Measurements from ENCODE around the gene RABGAP1L. TPM values are rescaled to one million over a fixed set of nuclear protein-coding genes. Genes with fewer than 3 reads are reported as not detected.
A peak's percentile ranks its signal among the peaks of the same experiment; 100 is the strongest.
"Not testable (repeated sequence)": the region's sequence is repeated elsewhere in the genome, so short reads cannot be mapped to it uniquely, and the experiment has no call there.

Gene RABGAP1L
- total and polyA plus RNA-seq, 12 donors: 13.0 to 167 (median 109) TPM

DNA sequence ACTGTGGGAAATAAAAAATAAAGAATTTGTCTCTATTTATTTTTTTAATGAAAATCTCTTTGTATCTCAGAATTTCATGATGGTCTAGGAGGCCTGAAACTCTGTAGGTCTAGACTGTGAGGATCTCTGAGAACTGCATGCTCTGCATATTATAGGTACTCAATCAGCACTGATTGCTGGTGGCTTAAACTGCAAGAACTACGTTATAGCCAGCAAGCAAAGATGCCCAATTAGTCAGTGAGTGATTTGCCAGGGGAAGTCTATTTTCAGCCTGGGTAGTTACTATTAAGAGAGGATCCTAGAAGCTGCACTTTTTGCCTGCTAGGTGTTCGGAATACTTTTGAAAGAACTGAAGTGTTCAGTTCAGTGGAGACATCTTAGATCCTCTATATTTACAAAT lies 375.9 kb downstream of the RABGAP1L start:
- intact Hi-C loops (cut with DNase I): no loop called here
- H3K9me3 ChIP-seq: peaks cover 0 to 44% (median 18%) of the 10 kb centered on the region in 11 donors
- 39 to 60% methylated on average over 2 of the region's 2 CpGs for WGBS, 2 donors
- no peak overlapping the region for H3K4me3 ChIP-seq
- H3K36me3 ChIP-seq: no peaks in the 10 kb centered on the region
- TF ChIP-seq, protein P1, sequence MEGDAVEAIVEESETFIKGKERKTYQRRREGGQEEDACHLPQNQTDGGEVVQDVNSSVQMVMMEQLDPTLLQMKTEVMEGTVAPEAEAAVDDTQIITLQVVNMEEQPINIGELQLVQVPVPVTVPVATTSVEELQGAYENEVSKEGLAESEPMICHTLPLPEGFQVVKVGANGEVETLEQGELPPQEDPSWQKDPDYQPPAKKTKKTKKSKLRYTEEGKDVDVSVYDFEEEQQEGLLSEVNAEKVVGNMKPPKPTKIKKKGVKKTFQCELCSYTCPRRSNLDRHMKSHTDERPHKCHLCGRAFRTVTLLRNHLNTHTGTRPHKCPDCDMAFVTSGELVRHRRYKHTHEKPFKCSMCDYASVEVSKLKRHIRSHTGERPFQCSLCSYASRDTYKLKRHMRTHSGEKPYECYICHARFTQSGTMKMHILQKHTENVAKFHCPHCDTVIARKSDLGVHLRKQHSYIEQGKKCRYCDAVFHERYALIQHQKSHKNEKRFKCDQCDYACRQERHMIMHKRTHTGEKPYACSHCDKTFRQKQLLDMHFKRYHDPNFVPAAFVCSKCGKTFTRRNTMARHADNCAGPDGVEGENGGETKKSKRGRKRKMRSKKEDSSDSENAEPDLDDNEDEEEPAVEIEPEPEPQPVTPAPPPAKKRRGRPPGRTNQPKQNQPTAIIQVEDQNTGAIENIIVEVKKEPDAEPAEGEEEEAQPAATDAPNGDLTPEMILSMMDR (IDR thresholded peaks at IDR 0.05): no peak
- DNase-seq (no peak), ATAC-seq (peak in 4 of 8 donors; percentile 34 to 73 (median 54))
- no peak overlapping the region for H3K27ac ChIP-seq
- no peaks in the 10 kb centered on the region for H3K27me3 ChIP-seq
- peaks cover 0 to 10% (median 0%) of the 10 kb centered on the region in 9 donors for H3K4me1 ChIP-seq

DNA sequence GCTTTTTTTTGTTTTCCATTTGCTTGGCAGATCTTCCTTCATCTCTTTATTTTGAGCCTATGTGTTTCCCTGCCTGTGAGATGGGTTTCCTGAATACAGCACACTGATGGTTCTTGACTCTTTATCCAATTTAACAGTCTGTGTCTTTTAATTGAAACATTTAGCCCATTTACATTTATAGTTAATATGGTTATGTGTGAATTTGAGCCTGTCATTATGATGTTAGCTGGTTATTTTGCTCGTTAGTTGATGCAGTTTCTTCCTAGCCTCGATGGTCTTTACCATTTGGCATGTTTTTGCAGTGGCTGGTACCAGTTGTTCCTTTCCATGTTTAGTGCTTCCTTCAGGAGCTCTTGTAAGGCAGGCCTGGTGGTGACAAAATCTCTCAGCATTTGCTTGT lies 384.1 kb downstream of the RABGAP1L start:
- DNase-seq; H3K27ac ChIP-seq; H3K4me1 ChIP-seq; ATAC-seq; intact Hi-C loops (cut with DNase I); H3K27me3 ChIP-seq; H3K4me3 ChIP-seq: not testable (repeated sequence)
- H3K9me3 ChIP-seq: peaks cover 0 to 65% (median 7%) of the 10 kb centered on the region in 11 donors
- H3K36me3 ChIP-seq: peaks cover 0 to 10% (median 0%) of the 10 kb centered on the region in 9 donors
- WGBS, 2 donors: 88 to 91% methylated on average over 2 of the region's 2 CpGs

DNA sequence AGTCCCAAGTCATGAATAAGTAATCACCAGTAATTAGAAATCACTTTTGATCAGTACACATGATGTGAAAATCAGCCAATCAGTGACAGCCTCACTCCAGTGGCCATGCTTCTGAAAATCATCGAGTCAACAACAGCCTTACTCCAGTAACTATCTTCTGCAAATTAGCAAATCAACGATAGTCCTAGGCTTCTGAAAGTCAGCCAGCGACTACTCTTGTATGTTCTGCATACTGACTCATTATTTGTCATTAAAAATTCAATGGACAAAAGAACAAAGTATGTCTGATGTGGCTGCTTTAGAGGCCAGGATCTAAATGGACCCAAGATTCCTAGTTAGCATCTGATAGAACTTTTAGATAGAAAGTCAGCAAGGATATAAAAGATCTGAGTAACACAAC lies 391.0 kb downstream of the RABGAP1L start:
- ATAC-seq (no peak), DNase-seq (no peak)
- intact Hi-C loops (cut with DNase I): no loop called here
- H3K27ac ChIP-seq: no peak overlapping the region
- H3K36me3 ChIP-seq: peaks cover 0 to 4% (median 0%) of the 10 kb centered on the region in 9 donors
- TF ChIP-seq, protein P1 (IDR thresholded peaks at IDR 0.05): no peak
- H3K9me3 ChIP-seq: peaks cover 0 to 11% (median 0%) of the 10 kb centered on the region in 11 donors
- no peak overlapping the region for H3K4me3 ChIP-seq
- H3K4me1 ChIP-seq: peaks cover 0 to 12% (median 0%) of the 10 kb centered on the region in 9 donors
- no peaks in the 10 kb centered on the region for H3K27me3 ChIP-seq
- WGBS, 2 donors: 96 to 98% methylated on average over 3 of the region's 3 CpGs

DNA sequence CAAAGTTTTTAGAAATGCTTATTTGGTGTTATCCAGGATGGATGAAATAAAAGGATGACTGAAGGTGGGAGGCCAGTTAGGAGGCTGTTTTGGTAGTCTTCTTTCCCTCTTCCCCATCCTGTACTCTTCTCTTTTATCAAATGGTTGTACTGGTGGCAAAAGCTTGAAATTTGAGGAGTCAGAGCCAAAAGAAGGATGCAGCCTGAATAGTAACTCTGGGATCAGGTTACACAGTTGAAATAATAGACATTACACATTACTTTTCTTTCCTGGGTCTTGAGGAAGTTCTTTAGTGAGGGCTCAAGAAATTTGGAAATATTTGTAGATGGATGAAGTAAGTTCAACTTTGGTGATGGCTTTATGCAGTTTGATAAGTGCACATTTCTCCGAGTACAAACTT lies 397.1 kb downstream of the RABGAP1L start:
- Histone ChIP-seq H3K9me3 (peaks cover 0 to 18% (median 0%) of the 10 kb centered on the region in 11 donors), H3K27ac (no peak overlapping the region), H3K4me3 (no peak overlapping the region), H3K27me3 (no peaks in the 10 kb centered on the region), H3K4me1 (peaks cover 0 to 12% (median 0%) of the 10 kb centered on the region in 9 donors), H3K36me3 (no peaks in the 10 kb centered on the region)
- TF ChIP-seq, protein P1 (IDR thresholded peaks at IDR 0.05): no peak
- 52 to 92% methylated on average over 1 of the region's 1 CpG for WGBS, 2 donors
- ATAC-seq (no peak), DNase-seq (no peak)
- intact Hi-C loops (cut with DNase I): no loop called here

DNA sequence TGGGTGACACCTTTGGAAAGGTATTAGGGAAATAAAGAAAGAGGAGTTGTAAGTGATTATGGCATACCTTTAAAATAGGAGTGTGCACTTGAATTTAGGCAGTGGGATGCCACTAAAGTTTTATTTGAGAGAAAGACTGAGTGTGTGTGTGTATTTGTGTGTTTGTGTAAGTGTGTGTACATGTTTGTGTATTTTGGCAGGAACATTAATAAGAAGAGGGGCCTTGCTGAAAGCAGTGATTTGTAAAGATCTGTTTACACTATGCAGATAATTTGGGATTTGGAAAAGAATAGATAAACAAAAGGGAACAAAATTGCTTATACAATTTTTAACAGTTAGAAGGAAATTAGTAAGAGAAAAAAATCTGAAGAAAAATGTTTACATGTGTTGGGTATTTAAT lies 409.2 kb downstream of the RABGAP1L start:
- Histone ChIP-seq H3K36me3 (no peaks in the 10 kb centered on the region), H3K4me1 (no peaks in the 10 kb centered on the region), H3K27me3 (no peaks in the 10 kb centered on the region), H3K4me3 (no peak overlapping the region), H3K9me3 (no peaks in the 10 kb centered on the region), H3K27ac (no peak overlapping the region)
- TF ChIP-seq, protein P1 (IDR thresholded peaks at IDR 0.05): no peak
- ATAC-seq: no peak
- intact Hi-C loops (cut with DNase I): no loop called here
- no peak for DNase-seq
